ENCODE measurements around the gene DPY19L3.

DNA sequence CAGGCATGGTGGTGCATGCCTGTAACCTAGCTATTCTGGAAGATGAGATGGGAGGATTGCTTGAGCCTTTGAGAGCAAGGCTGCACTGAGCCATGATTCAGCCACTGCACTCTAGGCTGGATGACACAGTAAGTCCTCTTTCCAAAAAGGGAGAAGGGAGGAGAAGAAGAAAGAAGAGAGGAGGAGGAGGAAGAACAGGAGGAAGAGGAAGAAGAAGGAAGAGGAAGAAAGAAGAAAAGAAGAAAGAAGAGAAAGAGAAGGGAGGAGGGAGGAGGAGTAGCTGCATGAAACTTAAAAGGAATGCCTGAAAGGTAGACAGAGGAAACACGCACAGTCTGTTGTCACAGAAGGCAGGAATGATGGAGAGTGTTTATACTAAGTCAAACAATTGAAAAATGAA is 3.6 kb upstream of the DPY19L3 start:
- no peak for TF ChIP-seq POLR2A (IDR thresholded peaks at IDR 0.05)
- TF ChIP-seq, protein P1, sequence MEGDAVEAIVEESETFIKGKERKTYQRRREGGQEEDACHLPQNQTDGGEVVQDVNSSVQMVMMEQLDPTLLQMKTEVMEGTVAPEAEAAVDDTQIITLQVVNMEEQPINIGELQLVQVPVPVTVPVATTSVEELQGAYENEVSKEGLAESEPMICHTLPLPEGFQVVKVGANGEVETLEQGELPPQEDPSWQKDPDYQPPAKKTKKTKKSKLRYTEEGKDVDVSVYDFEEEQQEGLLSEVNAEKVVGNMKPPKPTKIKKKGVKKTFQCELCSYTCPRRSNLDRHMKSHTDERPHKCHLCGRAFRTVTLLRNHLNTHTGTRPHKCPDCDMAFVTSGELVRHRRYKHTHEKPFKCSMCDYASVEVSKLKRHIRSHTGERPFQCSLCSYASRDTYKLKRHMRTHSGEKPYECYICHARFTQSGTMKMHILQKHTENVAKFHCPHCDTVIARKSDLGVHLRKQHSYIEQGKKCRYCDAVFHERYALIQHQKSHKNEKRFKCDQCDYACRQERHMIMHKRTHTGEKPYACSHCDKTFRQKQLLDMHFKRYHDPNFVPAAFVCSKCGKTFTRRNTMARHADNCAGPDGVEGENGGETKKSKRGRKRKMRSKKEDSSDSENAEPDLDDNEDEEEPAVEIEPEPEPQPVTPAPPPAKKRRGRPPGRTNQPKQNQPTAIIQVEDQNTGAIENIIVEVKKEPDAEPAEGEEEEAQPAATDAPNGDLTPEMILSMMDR (IDR thresholded peaks at IDR 0.05): no peak

All from vagina (tissue), 2 donors.